Panc1 (cell line): Measurements from ENCODE around the gene UBE2J2.

Experiments
- CTCF ChIP-seq: fragments of 450-650 bp; IDR thresholded peaks from 2 replicates; pipeline ENCODE4 v1.5.1; 2017; ENCODE audit warnings: mild to moderate bottlenecking
- POLR2AphosphoS5 ChIP-seq: IDR thresholded peaks from 2 replicates; pipeline ENCODE4 v1.6.1; 2012; ENCODE audit warnings: mild to moderate bottlenecking, low read depth, low read length, moderate library complexity
- REST ChIP-seq, 2 experiments: IDR thresholded peaks; 2 replicates each; pipeline ENCODE4 v1.6.1; 2011 to 2012; ENCODE audit warnings: low read depth in 2 of 2, control low read depth in 1 of 2, low read length in 1 of 2, mild to moderate bottlenecking in 1 of 2, moderate library complexity in 1 of 2; ENCODE audit not compliant: insufficient read depth in 1 of 2
- TCF7L2 ChIP-seq: IDR thresholded peaks from 2 replicates; pipeline ENCODE4 v1.6.1; 2011; ENCODE audit warnings: mild to moderate bottlenecking, low read depth, low read length, inconsistent platforms

GRCh38 chr1:1226566-1227362 is 46.9 kb downstream of the UBE2J2 start:
- TF ChIP-seq REST (IDR thresholded peaks at IDR 0.05; ENCODE audit: insufficient read depth in 1 of 2, low read depth in 2 of 2, low read length in 1 of 2) = no peak
- TF ChIP-seq CTCF = no peak
- no peak for TF ChIP-seq TCF7L2
- no peak for TF ChIP-seq POLR2AphosphoS5
